Colon (tissue), 2 donors: ENCODE data around the gene ZPR1.
"Not testable (repeated sequence)": the region's sequence is repeated elsewhere in the genome, so short reads cannot be mapped to it uniquely, and the experiment has no call there.

Experiments used
- FAIRE-seq: peaks from 2 replicates; lab custom pipeline; 2012; peaks lifted over from hg19 to GRCh38; lab: Jason Lieb, UNC
- donor health status: control.
- donor health status: control.

The ZPR1 gene

GRCh38 chr11:116792144-116792868, 4.5 kb upstream of the ZPR1 start:
- FAIRE-seq = no peak

GRCh38 chr11:116791813-116792143, 4.0 kb upstream of the ZPR1 start, which contains the start of gene APOA5:
Gene APOA5, minus strand, starts transcription at chr11:116791879. Its CDS starts 19 bp downstream, at chr11:116791860.
- FAIRE-seq = no peak

- no peak for FAIRE-seq
Measured at GRCh38 chr11:116791002-116791812, 3.4 kb upstream of the ZPR1 start.

DNA sequence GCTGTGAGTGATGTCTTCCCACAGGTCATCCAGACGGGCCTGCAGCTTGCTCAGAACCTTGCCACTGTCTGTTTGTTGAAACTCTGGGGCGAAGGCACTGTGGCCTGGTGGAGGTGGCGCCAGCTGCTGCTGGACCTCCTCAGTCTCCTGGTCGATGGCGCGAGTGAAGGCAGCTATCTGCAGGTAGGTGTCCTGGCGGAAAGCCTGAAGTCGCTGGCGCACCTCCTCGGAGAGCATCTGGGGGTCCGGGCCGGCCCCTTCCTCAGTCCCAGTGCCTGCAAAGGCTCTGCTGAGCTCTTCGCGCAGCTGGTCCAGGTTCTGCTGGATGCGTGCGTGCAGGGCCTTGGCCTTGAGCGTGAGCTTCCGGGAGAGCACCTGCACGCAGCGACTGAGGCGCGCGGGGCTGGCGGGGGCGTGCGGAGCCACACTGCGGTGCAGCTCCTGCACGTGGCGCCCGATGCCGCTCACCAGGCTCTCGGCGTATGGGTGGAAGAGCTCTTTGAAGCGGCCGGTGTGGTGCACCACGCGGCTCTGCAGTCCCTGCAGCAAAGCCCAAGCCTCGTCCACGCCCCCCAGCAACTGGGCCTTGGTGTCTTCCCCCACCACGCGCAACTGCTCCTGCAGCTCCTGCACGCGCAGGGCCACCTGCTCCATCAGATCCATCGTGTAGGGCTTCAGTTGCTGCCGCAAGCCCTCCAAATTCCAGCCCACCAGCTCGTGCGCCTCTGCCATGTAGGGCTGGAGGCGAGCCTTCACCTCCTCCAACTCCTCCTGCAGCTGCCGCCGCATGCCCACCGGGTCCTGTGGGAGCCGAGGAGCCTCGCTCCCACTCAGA, 2.6 kb upstream of the ZPR1 start:
- FAIRE-seq = no peak

- FAIRE-seq = no peak
Measured at GRCh38 chr11:116788975-116789374, 1.2 kb upstream of the ZPR1 start.

GRCh38 chr11:116788534-116788933, 711 bp upstream of the ZPR1 start:
- no peak for FAIRE-seq

DNA sequence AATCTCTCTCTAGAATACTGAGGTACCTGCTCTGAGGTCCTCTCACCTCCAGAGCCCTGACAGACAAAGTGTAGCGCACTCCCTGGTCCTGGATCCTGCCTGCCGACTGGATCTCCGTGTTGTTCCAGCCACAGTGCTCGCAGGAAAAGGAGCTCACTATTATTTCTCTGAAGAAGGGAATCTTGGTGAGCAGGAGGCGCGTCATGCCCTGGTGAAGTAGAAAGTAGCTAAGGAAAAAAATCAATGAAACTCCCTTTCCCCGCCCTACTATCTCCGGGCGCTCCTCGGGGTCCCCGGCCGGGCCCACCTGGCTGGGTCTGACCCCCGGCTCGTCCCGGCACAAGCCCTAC, 412 bp downstream of the ZPR1 start:
- no peak for FAIRE-seq

DNA sequence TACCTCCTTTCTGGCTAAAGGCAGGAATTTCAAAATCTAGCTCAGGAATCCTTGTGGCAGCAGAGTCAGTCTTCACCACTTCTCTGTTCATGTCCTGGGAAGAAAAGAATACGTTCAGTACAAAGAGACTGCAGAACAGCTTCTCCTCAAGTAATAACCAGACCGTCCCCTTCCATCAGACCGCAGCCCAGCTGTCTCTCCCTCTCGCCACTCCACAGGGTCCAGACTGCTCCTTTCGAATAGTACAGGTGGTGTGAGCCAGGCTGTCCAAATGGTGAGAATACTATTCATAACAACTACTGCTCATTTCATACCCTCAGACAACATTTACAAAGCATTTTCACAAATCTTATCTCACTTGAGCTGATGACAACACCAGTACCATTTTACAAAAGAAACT, 857 bp downstream of the ZPR1 start:
- no peak for FAIRE-seq

- FAIRE-seq = no peak
Measured at GRCh38 chr11:116786326-116786725, 1.5 kb downstream of the ZPR1 start.

DNA sequence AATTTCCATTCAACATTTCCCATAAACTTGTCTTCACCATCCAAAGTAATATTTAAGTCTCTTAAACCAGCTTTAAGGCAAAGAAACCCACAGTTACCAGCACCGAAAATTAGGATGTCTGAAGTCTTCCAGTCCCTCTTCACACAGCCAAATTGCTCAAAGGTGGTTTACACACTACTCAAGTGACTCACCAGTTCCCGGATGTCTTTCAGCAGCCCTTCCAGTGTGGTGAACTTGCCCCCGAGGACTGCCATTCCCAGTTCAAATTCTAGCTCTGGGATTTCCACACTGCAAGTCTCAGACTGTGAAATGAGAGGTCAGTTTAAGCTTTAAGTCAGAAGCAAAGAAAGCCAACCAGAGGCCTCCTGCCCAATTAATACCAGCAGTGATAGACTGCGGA, 5.1 kb downstream of the ZPR1 start:
- FAIRE-seq = no peak

GRCh38 chr11:116778556-116778955, 9.3 kb downstream of the ZPR1 start:
- FAIRE-seq = no peak

DNA sequence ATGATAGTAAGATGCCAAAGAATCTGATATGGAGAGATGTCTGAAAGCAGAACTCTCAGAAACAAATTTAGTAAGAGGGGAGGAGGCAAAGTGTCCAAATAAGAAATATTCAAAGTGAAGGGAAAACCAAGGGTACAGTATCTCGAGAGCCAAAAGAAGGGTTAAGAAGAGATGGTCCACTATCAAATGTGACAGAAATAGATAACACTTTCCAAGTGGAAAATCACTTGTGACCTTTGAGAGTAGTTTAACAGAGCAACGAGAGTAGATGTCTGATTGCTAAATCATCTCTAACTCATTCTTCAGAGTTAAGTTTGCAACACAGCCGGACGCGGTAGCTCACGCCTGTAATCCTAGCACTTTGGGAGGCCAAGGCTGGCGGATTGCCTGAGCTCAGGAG, 10.8 kb downstream of the ZPR1 start:
- FAIRE-seq = no peak

GRCh38 chr11:116776522-116776984, 11.3 kb downstream of the ZPR1 start:
- FAIRE-seq = no peak

- FAIRE-seq = no peak
Measured at GRCh38 chr11:116775975-116776374, 11.8 kb downstream of the ZPR1 start.

DNA sequence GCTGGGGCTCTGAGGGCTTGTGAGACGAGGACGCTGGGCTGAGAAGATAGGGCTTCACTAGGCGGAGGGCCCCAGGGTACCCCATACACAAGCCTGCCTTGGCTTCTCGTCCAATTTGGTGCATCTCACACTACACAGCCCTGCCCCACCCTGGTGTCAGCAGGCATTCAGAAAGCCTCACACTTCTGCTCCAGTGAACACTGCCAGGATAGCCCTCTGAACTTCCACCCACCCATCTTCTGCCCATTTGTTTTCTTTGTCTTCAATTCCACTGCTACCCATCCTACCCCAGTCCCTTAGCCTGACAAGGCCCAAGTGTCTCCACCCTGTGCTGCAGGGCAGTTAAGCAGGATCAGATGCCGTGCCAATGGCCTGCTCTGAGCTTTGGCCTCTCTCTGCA, 13.2 kb downstream of the ZPR1 start:
- FAIRE-seq = no peak

GRCh38 chr11:116773203-116774097, 14.4 kb downstream of the ZPR1 start:
- FAIRE-seq = no peak

DNA sequence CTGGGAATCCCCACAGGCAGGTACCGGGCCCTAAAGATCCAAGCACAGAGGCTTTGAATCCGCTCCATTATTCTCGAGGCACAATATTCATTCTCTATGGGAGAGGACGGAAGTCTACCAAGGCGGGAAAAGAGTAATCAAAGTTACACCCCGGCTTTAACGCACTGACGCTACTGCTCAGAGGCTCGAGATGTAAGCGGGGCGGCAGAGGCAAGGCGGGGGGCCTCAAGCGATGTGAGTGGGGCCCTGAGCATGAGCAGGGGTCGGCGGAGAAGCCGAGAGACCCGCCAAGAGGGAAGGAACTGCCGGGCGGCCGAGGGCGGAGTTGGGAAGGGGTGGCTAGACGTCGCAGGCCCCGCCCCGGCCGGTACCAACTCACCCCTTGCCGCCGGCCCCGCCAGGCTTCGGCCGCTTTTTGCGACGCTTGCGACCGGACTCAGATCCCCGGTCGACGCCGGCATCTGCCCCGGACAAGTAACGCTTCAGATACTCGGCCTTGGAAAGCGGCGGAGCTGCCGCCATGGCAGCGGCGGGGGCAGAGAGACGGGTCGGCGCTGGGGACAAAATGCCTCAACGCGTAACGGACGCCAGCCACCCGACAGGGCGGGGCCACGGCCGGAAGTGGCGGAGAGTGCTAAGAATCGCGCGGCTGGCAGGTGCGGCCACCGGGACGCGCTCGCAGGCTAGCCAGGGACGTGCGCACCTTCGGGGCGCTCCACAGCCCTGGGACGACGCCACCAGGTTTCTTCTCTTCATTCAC, 15.2 kb downstream of the ZPR1 start, which contains the start of gene BUD13:
Gene BUD13, minus strand, starts transcription at position 545 of the 760 bp plus-strand sequence. Its CDS starts 23 bp downstream, at position 522.
- no peak for FAIRE-seq

DNA sequence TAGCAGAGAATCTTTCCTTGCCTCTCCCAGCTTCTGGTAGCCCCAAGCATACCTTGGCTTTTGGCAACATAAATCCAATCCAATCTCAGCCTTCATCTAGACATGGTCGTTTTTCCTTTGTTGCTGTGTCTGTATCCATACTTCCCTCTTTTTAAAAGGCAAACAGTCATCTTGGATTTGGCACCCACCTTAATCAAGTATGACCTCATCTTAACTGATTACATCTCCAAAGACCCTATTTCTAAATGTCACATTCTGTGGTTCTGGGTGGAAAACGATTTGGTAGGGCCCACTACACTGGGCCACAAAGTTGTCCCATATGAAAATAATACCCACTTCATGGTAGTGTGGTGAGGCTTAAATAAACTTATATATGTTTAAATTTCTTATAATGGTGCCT, 15.9 kb downstream of the ZPR1 start:
- no peak for FAIRE-seq

- FAIRE-seq = no peak
Measured at GRCh38 chr11:116762132-116762531, 25.7 kb downstream of the ZPR1 start.

GRCh38 chr11:116756044-116756443, 31.8 kb downstream of the ZPR1 start:
- not testable (repeated sequence) for FAIRE-seq
